Endodermal cell (in vitro differentiated cells): Measurements from ENCODE around the gene GABRG3. TPM values are rescaled to one million over a fixed set of nuclear protein-coding genes. Genes with fewer than 3 reads are reported as not detected.

Source experiments
- DNase-seq: peaks from one replicate; pipeline ENCODE4 v3.0.0-alpha.2; 2017
- H3K27ac ChIP-seq: 2 replicates; pipeline ENCODE4 v1.5.1; 2013; ENCODE audit warnings: mild to moderate bottlenecking, low read depth, low read length, moderate library complexity
- H3K27me3 ChIP-seq: 2 replicates; pipeline ENCODE4 v1.6.1; 2013; ENCODE audit warnings: mild to moderate bottlenecking, low read length, moderate library complexity; ENCODE audit not compliant: insufficient read depth, control insufficient read depth, poor library complexity, severe bottlenecking
- H3K36me3 ChIP-seq: 2 replicates; pipeline ENCODE4 v1.7.0; 2013; ENCODE audit warnings: mild to moderate bottlenecking, low read length, moderate library complexity; ENCODE audit not compliant: control insufficient read depth, insufficient read depth
- H3K4me1 ChIP-seq: one replicate; pipeline ENCODE4 v1.7.0; 2013; ENCODE audit warnings: low read length; ENCODE audit not compliant: control insufficient read depth, insufficient read depth
- H3K4me3 ChIP-seq: 2 replicates; pipeline ENCODE4 v1.5.1; 2013; ENCODE audit warnings: mild to moderate bottlenecking, low read length, moderate library complexity
- H3K9ac ChIP-seq: 2 replicates; pipeline ENCODE4 v1.6.1; 2013; ENCODE audit warnings: mild to moderate bottlenecking, low read length, moderate library complexity; ENCODE audit not compliant: poor library complexity, severe bottlenecking; ENCODE audit errors: extremely low read depth
- H3K9me3 ChIP-seq: 2 replicates; pipeline ENCODE4 v1.6.1; 2013; ENCODE audit warnings: mild to moderate bottlenecking, low read length, moderate library complexity; ENCODE audit not compliant: control insufficient read depth
- H3K27ac Mint-ChIP-seq: 2 replicates; pipeline ENCODE4 v1.8.0; 2020; ENCODE audit warnings: mixed read lengths
- H3K27me3 Mint-ChIP-seq: 2 replicates; pipeline ENCODE4 v1.8.0; 2021; ENCODE audit warnings: mild to moderate bottlenecking, mixed read lengths; ENCODE audit not compliant: insufficient read depth
- H3K36me3 Mint-ChIP-seq: 2 replicates; pipeline ENCODE4 v1.8.0; 2020; ENCODE audit warnings: low read depth, mixed read lengths
- H3K4me1 Mint-ChIP-seq: 2 replicates; pipeline ENCODE4 v1.8.0; 2020; ENCODE audit warnings: mixed read lengths
- H3K4me3 Mint-ChIP-seq: 2 replicates; pipeline ENCODE4 v1.8.0; 2020; ENCODE audit warnings: mild to moderate bottlenecking, moderate library complexity, mixed read lengths
- H3K9me3 Mint-ChIP-seq: 2 replicates; pipeline ENCODE4 v1.8.0; 2020; ENCODE audit warnings: mild to moderate bottlenecking, mixed read lengths
- CTCF ChIP-seq: fragments of 200-600 bp; sonication (generic); conservative IDR thresholded peaks from 2 replicates; pipeline ENCODE4 v1.5.0; 2021; ENCODE audit warnings: antibody characterized with exemption, mild to moderate bottlenecking
- WGBS, 2 experiments: methylation state at CpG; one replicate each; pipeline versions ENCODE4 v1.1.5 to v1.1.7; 2013; ENCODE audit warnings: missing lambda C conversion rate in 2 of 2, mixed read lengths in 1 of 2; ENCODE audit not compliant: insufficient coverage in 1 of 2, insufficient read length in 1 of 2; 5-methylcytosine and 5-hydroxymethylcytosine counted together
- total RNA-seq, 2 donors: library from RNA; stranded (reverse); fragmentation: NEBNext Ultra II Directional in 1 of 2; extraction: Animal tissue kit (Norgen Biotek cat#: 25700) in 1 of 2; gene quantifications; 2 replicates in 1 of 2; 3 replicates in 1 of 2; pipeline ENCODE4 v1.2.1, GENCODE V29; 2021

Gene GABRG3
- total RNA-seq, 2 donors from 2014 or later: 0.48 to 0.84 TPM

DNA sequence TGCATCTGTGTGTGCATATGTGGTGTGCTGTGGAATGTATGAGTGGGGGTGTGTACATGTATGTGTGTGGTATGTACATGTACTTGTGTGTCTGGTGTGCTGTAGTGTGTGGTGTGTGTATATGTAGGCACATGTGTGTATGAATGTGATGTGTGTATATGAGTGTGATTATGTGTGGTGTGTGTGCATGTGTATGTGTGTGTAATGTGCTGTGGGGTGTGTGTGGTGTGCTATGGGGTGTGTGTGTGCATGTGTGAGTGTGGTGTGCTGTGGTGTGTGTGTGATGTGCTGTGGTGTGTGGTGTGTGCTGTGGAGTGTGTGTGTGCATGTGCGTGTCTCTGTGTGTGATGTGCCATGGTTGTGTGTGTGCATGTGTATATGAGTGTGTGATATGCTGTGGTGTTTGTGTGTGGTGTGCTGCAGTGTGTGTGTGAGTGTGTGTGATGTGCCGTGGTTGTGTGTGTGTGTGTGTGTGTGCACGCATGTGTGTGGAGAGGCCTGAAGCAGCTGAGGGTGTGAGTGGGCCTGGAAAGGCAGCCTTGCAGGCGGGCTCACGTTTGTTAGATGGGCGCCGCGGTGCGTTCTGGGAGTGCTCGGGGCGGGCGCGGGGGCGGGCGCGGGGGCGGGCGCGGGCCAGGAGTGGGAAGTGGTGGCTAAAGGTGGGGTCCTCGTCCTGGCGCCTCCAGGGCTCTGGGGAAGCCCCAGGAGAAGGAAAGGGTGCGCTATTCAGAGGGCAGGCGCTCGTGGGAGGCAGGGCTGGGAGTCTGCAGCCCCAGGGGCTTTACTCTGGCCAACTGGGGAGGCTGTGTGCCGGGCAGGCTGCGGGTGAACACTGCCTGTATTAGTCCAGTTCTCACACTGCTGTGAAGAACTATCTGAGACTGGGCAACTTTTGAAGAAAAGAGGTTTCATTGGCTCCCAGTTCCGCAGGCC, 116.9 kb downstream of the GABRG3 start:
- no peaks in the 10 kb centered on the region for H3K9me3 ChIP-seq
- Mint-ChIP-seq H3K4me1 (peaks cover 5% of the 10 kb centered on the region), H3K36me3 (no peaks in the 10 kb centered on the region), H3K9me3 (peaks cover 10% of the 10 kb centered on the region), H3K27me3 (no peaks in the 10 kb centered on the region), H3K4me3 (no peak overlapping the region), H3K27ac (no peak overlapping the region)
- WGBS, 2 experiments: 91 to 100% methylated on average over 3 to 23 of the region's 27 CpGs
- peaks cover 3% of the 10 kb centered on the region for H3K4me1 ChIP-seq
- no peak overlapping the region for H3K27ac ChIP-seq
- no peak for TF ChIP-seq CTCF
- H3K36me3 ChIP-seq: no peaks in the 10 kb centered on the region
- H3K4me3 ChIP-seq: no peak overlapping the region
- H3K27me3 ChIP-seq: no peaks in the 10 kb centered on the region
- no peak overlapping the region for H3K9ac ChIP-seq
- DNase-seq: no peak

GRCh38 chr15:27088584-27089232, 117.7 kb downstream of the GABRG3 start:
- TF ChIP-seq CTCF: no peak
- no peaks in the 10 kb centered on the region for H3K27me3 Mint-ChIP-seq
- Histone ChIP-seq H3K9me3 (no peaks in the 10 kb centered on the region), H3K4me1 (peaks cover 3% of the 10 kb centered on the region), H3K27me3 (no peaks in the 10 kb centered on the region), H3K4me3 (no peak overlapping the region), H3K27ac (no peak overlapping the region), H3K9ac (no peak overlapping the region), H3K36me3 (no peaks in the 10 kb centered on the region)
- 93 to 94% methylated on average over 14 to 21 of the region's 21 CpGs for WGBS, 2 experiments
- H3K36me3 Mint-ChIP-seq: no peaks in the 10 kb centered on the region
- no peak for DNase-seq
- H3K4me1 Mint-ChIP-seq: peaks cover 5% of the 10 kb centered on the region
- no peak overlapping the region for H3K27ac Mint-ChIP-seq
- H3K9me3 Mint-ChIP-seq: peaks cover 10% of the 10 kb centered on the region
- H3K4me3 Mint-ChIP-seq: no peak overlapping the region

- Mint-ChIP-seq H3K9me3 (peaks cover 10% of the 10 kb centered on the region), H3K4me1 (peaks cover 5% of the 10 kb centered on the region), H3K36me3 (no peaks in the 10 kb centered on the region), H3K27me3 (no peaks in the 10 kb centered on the region), H3K27ac (no peak overlapping the region), H3K4me3 (no peak overlapping the region)
- DNase-seq: no peak
- 93 to 98% methylated on average over 7 to 8 of the region's 8 CpGs for WGBS, 2 experiments
- Histone ChIP-seq H3K9me3 (no peaks in the 10 kb centered on the region), H3K9ac (no peak overlapping the region), H3K36me3 (no peaks in the 10 kb centered on the region), H3K27ac (no peak overlapping the region), H3K27me3 (no peaks in the 10 kb centered on the region), H3K4me1 (peaks cover 3% of the 10 kb centered on the region), H3K4me3 (no peak overlapping the region)
- no peak for TF ChIP-seq CTCF
Observed at GRCh38 chr15:27089233-27089586, 118.2 kb downstream of the GABRG3 start.
